Measurements from ENCODE around the gene PMM2.

- no peak for TF ChIP-seq CTCF (conservative IDR thresholded peaks at IDR 0.05; ENCODE audit: low read depth in 2 of 2)
- no peak for TF ChIP-seq STAT1 (IDR thresholded peaks at IDR 0.05; ENCODE audit: unreplicated experiment)
- TF ChIP-seq JUNB (IDR thresholded peaks at IDR 0.05; ENCODE audit: unreplicated experiment) = no peak
- no peak for TF ChIP-seq POLR2AphosphoS5 (IDR thresholded peaks at IDR 0.05; ENCODE audit: low read depth)
- no peak for TF ChIP-seq REST (IDR thresholded peaks at IDR 0.05; ENCODE audit: unreplicated experiment)
- no peak for TF ChIP-seq EZH2 (IDR thresholded peaks at IDR 0.05; ENCODE audit: low read depth, unreplicated experiment)
- TF ChIP-seq ZNF331 (CRISPR knock-in tag; IDR thresholded peaks at IDR 0.05; ENCODE audit: low read depth) = no peak
Observed at GRCh38 chr16:8801701-8802100, 4.1 kb downstream of the PMM2 start.
